ENCODE results near the gene COPS8. TPM values are rescaled to one million over a fixed set of nuclear protein-coding genes. Genes with fewer than 3 reads are reported as not detected.

Gene COPS8
- total and polyA plus RNA-seq, 12 donors: 25.2 to 131 (median 63.9) TPM

- intact Hi-C loops (cut with DNase I): no loop called here
- no peaks in the 10 kb centered on the region for H3K36me3 ChIP-seq (replicated peaks in 1 of 2)
- no peak for DNase-seq
- H3K9me3 ChIP-seq (replicated peaks in 1 of 3): no peaks in the 10 kb centered on the region
- H3K4me1 ChIP-seq (replicated peaks in 1 of 2): no peaks in the 10 kb centered on the region
- TF ChIP-seq CTCF (IDR thresholded peaks at IDR 0.05) (no peak), POLR2A (IDR thresholded peaks at IDR 0.05) (no peak)
- H3K27me3 ChIP-seq: no peaks in the 10 kb centered on the region
- H3K4me3 ChIP-seq: no peak overlapping the region
- 85 to 93% (median 90%) methylated on average over 3 to 4 of the region's 4 CpGs for WGBS, 4 donors
- H3K27ac ChIP-seq: no peak overlapping the region
Measured at GRCh38 chr2:237140689-237141285, 55.1 kb downstream of the COPS8 start.

- Histone ChIP-seq H3K9me3 (replicated peaks in 1 of 3) (peaks cover 0 to 1% (median 0%) of the 10 kb centered on the region in 3 donors), H3K4me1 (replicated peaks in 1 of 2) (no peaks in the 10 kb centered on the region), H3K4me3 (no peak overlapping the region), H3K27me3 (no peaks in the 10 kb centered on the region), H3K36me3 (replicated peaks in 1 of 2) (no peaks in the 10 kb centered on the region), H3K27ac (no peak overlapping the region)
- DNase-seq: peak in 1 of 7 donors; percentile 21
- no peak for TF ChIP-seq CTCF (IDR thresholded peaks at IDR 0.05)
- TF ChIP-seq POLR2A (IDR thresholded peaks at IDR 0.05): no peak
- WGBS, 4 donors: 57 to 75% (median 73%) methylated on average over 4 of the region's 4 CpGs
- intact Hi-C loops (cut with DNase I): no loop called here
Measured at GRCh38 chr2:237141571-237142051, 55.9 kb downstream of the COPS8 start.

- Histone ChIP-seq H3K36me3 (replicated peaks in 1 of 2) (no peaks in the 10 kb centered on the region), H3K4me3 (no peak overlapping the region), H3K4me1 (replicated peaks in 1 of 2) (no peaks in the 10 kb centered on the region), H3K9me3 (replicated peaks in 1 of 3) (peaks cover 0 to 15% (median 14%) of the 10 kb centered on the region in 3 donors), H3K27me3 (no peaks in the 10 kb centered on the region), H3K27ac (no peak overlapping the region)
- WGBS, 4 donors: 73 to 85% (median 83%) methylated on average over 2 of the region's 2 CpGs
- TF ChIP-seq CTCF (IDR thresholded peaks at IDR 0.05) (no peak), POLR2A (IDR thresholded peaks at IDR 0.05) (no peak)
- intact Hi-C loops (cut with DNase I): no loop called here
- no peak for DNase-seq
Measured at GRCh38 chr2:237143118-237143517, 57.4 kb downstream of the COPS8 start.

- 59 to 70% (median 64%) methylated on average over 5 of the region's 5 CpGs for WGBS, 4 donors
- peaks cover 0 to 15% (median 14%) of the 10 kb centered on the region in 3 donors for H3K9me3 ChIP-seq (replicated peaks in 1 of 3)
- H3K27ac ChIP-seq: no peak overlapping the region
- no peak overlapping the region for H3K4me3 ChIP-seq
- H3K4me1 ChIP-seq (replicated peaks in 1 of 2): no peaks in the 10 kb centered on the region
- no peak for DNase-seq
- no peaks in the 10 kb centered on the region for H3K27me3 ChIP-seq
- no peaks in the 10 kb centered on the region for H3K36me3 ChIP-seq (replicated peaks in 1 of 2)
- intact Hi-C loops (cut with DNase I): no loop called here
- TF ChIP-seq POLR2A (IDR thresholded peaks at IDR 0.05): no peak
Measured at GRCh38 chr2:237143676-237144440, 58.2 kb downstream of the COPS8 start.
